Kidney epithelial cell (primary cell): Measurements from ENCODE around the gene TMEM151A. TPM values are rescaled to one million over a fixed set of nuclear protein-coding genes. Genes with fewer than 3 reads are reported as not detected.

Experiments
- DNase-seq: peaks from one replicate; pipeline ENCODE4 v3.0.0-alpha.2; 2010; ENCODE audit warnings: low read depth
- H3K27me3 ChIP-seq: 2 replicates; pipeline ENCODE4 v1.6.0; 2011; ENCODE audit warnings: low read length; ENCODE audit not compliant: control insufficient read depth, insufficient read depth
- H3K36me3 ChIP-seq: 2 replicates; pipeline ENCODE4 v1.5.1; 2011; ENCODE audit warnings: low read length; ENCODE audit not compliant: control insufficient read depth, insufficient read depth
- H3K4me3 ChIP-seq: 2 replicates; pipeline ENCODE4 v1.5.1; 2011; ENCODE audit warnings: low read depth, mild to moderate bottlenecking, control low read depth, low read length
- CTCF ChIP-seq: IDR thresholded peaks from 2 replicates; pipeline ENCODE4 v1.5.1; 2011; ENCODE audit warnings: mild to moderate bottlenecking, moderate library complexity, low read length, control low read depth, inconsistent platforms; ENCODE audit not compliant: insufficient read depth, poor library complexity, severe bottlenecking
- total RNA-seq: library from RNA; depleted of rRNA; stranded (reverse); fragments of >200 nt; gene quantifications from 2 replicates; pipeline ENCODE4 v1.2.3, GENCODE V29; 2015

Gene TMEM151A
- total RNA-seq, 1 donor from 2014 or later = 0.08 TPM

GRCh38 chr11:66333896-66334604 lies 42.4 kb downstream of the TMEM151A start:
- no peak for DNase-seq
- TF ChIP-seq CTCF = no peak
- Histone ChIP-seq H3K4me3 (no peak overlapping the region), H3K27me3 (no peaks in the 10 kb centered on the region), H3K36me3 (no peaks in the 10 kb centered on the region)

GRCh38 chr11:66334605-66335442 lies 43.1 kb downstream of the TMEM151A start:
- no peak for TF ChIP-seq CTCF
- H3K36me3 ChIP-seq = no peaks in the 10 kb centered on the region
- peak overlapping the region; percentile 63 for H3K4me3 ChIP-seq
- DNase-seq = no peak
- no peaks in the 10 kb centered on the region for H3K27me3 ChIP-seq

GRCh38 chr11:66335531-66336233 lies 44.0 kb downstream of the TMEM151A start:
- DNase-seq = no peak
- no peaks in the 10 kb centered on the region for H3K36me3 ChIP-seq
- H3K4me3 ChIP-seq = peak overlapping the region; percentile 63
- H3K27me3 ChIP-seq = no peaks in the 10 kb centered on the region
- peak; percentile 11 for TF ChIP-seq CTCF

- H3K36me3 ChIP-seq = peaks cover under 1% of the 10 kb centered on the region
- TF ChIP-seq CTCF = peak; percentile 7
- H3K27me3 ChIP-seq = no peaks in the 10 kb centered on the region
- peak; percentile 94 for DNase-seq
- H3K4me3 ChIP-seq = peak within 1 kb of the TSS; percentile 63
Observed at GRCh38 chr11:66336234-66337102, 44.8 kb downstream of the TMEM151A start, which contains the start of gene RIN1. RIN1 (minus strand) TSS chr11:66336434; CDS start chr11:66336402, 32 bp downstream.
